Stimulated activated CD8-positive, alpha-beta memory T cell treated with anti-CD3 and anti-CD28 coated beads, Interleukin-4, amount 100 ng/mL, for 48 hours (primary cell): ENCODE results near the gene LTA.
A peak's percentile ranks its signal among the peaks of the same experiment; 100 is the strongest.

Experiments used
- DNase-seq: peaks from one replicate; pipeline ENCODE4 v3.0.0-alpha.2; 2020

LTA gene, protein sequence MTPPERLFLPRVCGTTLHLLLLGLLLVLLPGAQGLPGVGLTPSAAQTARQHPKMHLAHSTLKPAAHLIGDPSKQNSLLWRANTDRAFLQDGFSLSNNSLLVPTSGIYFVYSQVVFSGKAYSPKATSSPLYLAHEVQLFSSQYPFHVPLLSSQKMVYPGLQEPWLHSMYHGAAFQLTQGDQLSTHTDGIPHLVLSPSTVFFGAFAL

GRCh38 chr6:31572041-31572911, at the start of gene LTA:
Gene LTA (plus strand): TSS chr6:31572289. CDS start chr6:31572743, 454 bp downstream.
- DNase-seq: peak; percentile 88

DNA sequence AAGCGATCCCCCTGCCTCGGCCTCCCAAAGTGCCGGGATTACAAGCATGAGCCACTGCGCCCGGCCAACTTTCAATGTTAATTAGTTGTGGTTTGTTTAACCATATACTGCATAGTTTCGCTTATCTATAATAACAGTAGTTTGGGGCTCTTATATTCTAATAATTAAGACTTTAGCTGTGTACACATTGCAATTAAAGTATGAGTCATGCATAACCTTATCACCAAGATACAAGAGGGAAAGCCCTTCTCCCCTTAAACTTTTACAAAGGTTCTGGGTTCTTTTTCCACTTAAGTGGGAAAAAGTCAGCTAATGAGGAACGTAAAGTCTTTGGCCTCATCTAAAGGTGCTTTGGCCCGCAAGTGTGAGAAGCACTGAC, 46.5 kb upstream of the LTA start:
- peak; percentile 6 for DNase-seq

GRCh38 chr6:31525932-31526591, 46.0 kb upstream of the LTA start:
- peak; percentile 18 for DNase-seq

- no peak for DNase-seq
These were observed 43.7 kb upstream of the LTA start for GRCh38 chr6:31528307-31528777.

DNA sequence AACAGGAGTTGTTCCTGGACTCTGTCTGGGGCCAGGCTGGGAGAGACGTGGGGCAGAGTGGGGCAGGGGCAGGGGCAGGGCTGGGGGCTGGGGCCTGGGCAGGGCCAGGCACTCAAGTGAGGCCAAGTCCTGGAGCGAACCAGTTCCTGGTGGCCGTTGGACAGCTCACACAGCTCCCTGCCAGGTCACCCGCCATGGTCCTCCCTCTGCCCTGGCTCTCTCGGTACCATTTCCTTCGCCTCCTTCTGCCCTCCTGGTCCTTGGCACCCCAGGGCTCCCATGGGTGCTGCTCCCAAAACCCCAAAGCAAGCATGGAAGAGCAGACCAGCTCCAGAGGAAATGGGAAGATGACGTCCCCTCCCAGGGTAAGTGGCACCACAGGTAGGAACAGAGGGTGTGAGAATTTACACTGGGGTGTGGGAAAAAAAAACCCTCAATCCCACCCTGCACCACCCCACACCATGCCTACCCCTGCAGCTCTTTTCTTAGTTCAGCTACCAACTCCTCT, 43.2 kb upstream of the LTA start, which contains the start of gene MCCD1:
Gene MCCD1, plus strand, starts transcription at position 142 of the 508 bp plus-strand sequence. Its CDS starts 53 bp downstream, at position 195.
- DNase-seq: no peak

DNA sequence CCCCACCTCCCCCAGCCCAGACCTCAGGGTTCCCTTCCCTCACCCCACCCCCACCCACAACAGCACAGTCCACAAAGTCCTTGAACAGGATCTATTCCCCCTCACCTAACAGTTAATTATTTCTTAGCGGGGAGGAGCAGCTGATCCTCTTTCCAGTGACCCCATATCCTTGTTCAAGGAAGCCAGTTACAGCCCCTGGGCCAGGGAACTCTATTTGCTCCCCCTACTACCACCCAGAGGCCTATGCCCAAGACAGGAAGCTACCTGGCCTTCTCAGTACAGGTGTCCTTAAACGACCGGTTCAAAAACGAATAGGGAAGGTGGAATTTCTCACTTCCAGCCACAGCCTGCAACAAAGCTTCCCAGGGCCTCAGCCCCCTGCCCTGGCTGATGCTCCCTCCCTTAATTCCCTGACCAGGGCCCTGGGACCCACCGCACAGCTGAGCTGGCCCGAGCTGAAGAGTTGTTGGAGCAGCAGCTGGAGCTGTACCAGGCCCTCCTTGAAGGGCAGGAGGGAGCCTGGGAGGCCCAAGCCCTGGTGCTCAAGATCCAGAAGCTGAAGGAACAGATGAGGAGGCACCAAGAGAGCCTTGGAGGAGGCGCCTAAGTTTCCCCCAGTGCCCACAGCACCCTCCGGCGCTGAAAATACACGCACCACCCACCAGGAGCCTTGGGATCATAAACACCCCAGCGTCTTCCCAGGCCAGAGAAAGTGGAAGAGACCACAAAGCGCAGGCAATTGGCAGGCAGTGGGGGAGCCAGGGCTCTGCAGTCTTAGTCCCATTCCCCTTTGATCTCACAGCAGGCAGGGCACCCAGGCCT, 42.5 kb upstream of the LTA start:
- DNase-seq: no peak

- DNase-seq: no peak
These were observed 41.4 kb upstream of the LTA start for GRCh38 chr6:31530659-31531058.

GRCh38 chr6:31531162-31531561, 40.9 kb upstream of the LTA start:
- no peak for DNase-seq

- DNase-seq: no peak
These were observed 40.1 kb upstream of the LTA start for GRCh38 chr6:31531771-31532643.

DNA sequence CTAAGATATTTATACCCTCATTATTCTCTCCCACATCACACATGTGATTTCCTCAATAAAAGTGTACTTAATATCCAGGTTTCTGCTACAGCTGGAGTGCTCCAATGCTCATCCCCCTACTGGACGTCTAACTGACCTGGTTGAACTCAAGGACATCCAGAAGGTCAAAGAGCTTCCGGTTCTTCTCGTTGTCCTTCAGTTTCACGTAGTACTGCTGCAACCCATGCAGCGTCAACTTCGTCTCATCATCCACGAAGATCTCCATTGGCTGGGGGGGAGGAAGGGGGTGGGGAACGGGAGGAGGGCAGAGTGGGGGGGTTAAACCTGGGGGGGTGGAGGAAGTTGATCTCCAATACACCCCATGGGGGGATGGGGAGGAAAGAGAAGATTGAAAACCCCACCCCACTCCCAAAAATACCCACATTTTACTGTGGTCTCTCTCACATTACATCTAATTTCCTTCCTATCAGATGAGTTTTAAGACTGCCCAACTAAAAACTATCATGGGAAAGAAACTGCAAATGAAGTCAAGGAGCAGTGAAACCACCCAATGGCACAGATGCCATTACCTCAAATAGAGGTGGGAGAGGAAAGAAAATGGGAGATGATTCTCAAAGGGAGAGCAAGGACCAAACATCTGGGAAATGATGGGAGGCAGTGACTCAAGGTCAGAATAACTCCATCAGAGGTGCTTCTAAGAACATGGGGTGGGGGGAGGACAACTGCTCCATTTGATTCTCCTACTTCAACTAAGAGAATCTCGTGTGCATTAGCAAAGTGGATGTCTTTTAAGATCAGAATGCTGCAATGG, 39.2 kb upstream of the LTA start:
- no peak for DNase-seq

- DNase-seq: no peak
These were observed 38.6 kb upstream of the LTA start for GRCh38 chr6:31533455-31533841.

GRCh38 chr6:31534011-31534410, 38.1 kb upstream of the LTA start:
- DNase-seq: no peak

DNA sequence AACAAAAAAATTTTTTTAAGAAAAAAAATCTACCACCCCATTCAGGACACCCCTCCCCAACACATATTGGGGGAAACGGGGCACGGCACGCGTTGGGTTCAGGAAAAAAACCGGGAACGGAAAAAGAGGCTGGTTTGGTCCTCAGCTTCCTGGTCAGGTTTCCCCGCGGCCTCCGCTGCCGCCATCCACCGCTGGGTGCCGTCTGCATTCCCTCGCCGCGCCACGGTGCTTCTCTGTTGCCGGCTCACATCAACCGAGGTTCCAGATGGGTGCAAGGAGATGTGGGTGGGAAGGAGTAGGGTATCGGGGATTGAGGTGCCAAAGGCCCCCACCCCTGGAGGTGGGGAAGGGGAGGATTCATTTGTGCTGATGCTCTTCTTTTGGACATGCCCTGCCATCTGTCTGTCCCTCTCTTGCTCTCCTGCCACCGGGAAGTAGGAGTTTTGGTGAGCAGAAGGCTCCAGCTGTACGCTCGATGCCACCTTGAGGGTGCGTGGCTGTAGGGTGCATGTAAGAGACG, 37.5 kb upstream of the LTA start:
- DNase-seq: no peak

DNA sequence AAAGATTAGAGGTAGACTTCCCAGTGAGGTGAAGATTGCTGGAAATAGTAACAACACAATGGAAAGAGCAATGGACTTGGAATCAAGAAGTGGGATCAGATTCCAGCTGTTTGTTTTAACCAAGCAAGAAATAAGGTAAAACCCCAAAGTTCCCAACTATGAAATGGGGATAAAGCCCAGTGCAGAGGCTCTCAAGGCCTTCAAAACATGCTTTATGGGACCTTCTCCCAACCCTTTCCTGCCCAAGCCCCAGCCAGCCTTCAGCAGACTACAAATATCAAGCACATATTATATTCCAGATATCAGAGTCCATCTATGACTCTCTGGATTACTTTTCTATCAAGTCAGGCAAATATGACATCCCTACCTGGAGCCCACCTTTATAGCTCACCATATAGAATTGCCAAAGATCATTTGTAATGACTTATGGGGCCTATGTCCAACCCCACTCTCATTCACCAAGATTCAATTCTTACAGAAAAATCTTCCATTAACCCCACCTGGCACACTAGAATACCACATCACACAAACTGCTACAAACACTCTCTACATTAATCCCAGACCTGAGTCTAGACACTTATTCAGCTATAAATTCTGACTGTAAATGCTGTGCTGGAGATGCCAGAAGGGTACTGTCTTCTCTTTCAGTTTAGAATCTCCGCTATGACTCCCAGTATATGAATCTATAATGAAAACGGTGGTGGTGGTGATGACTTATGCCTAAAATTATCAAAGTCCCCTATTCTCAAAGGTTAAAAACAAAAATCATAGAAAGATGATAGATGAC, 36.4 kb upstream of the LTA start:
- DNase-seq: no peak

GRCh38 chr6:31538805-31539400, 33.2 kb upstream of the LTA start:
- DNase-seq: no peak

DNA sequence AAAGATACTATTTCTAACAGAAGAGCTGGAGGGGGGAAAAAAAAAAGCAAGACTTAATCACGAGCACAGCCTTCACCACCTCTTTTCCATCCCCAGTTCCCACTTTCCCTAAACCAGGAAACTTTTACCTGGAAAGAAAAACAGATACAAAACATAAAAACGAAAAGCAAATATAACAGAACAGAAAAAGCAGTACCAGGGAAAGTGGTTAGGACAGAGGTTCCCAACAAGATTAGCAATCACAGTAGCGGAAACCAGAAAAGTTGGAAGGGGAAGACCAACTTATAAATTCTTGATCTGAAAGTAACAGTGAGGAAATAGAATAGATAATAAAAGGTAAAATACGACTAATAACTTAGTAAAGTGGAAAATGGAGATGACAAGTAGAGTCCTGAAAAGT, 31.4 kb upstream of the LTA start:
- DNase-seq: no peak

DNA sequence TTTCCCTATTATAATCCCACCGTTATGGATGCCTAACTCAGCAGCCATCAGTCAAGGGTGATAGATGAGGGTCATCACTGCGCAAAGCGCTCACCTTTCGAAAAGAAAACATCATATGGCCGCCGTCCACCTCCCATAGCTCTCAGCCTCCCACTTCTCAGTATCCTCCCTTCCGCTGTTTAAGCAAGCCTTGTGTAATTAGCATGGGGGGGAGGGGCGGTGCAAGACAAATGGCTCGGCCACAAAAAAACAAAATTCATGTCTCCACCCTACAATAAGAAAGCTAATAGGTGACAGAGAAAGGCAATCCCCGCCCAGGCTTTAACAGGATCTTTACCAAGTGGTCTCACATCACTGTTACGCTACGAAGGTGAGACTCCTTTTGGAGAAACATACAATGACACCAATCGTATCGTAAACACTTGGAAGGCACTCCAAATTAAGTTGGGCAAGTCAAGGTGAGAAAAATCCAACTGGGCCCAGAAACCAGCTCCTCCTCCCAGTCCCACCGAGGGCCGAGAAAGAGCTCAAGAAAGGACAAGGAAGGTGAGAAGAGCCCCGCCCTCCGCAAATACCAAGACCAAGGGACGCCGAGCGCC, 30.9 kb upstream of the LTA start:
- peak; percentile 75 for DNase-seq

DNA sequence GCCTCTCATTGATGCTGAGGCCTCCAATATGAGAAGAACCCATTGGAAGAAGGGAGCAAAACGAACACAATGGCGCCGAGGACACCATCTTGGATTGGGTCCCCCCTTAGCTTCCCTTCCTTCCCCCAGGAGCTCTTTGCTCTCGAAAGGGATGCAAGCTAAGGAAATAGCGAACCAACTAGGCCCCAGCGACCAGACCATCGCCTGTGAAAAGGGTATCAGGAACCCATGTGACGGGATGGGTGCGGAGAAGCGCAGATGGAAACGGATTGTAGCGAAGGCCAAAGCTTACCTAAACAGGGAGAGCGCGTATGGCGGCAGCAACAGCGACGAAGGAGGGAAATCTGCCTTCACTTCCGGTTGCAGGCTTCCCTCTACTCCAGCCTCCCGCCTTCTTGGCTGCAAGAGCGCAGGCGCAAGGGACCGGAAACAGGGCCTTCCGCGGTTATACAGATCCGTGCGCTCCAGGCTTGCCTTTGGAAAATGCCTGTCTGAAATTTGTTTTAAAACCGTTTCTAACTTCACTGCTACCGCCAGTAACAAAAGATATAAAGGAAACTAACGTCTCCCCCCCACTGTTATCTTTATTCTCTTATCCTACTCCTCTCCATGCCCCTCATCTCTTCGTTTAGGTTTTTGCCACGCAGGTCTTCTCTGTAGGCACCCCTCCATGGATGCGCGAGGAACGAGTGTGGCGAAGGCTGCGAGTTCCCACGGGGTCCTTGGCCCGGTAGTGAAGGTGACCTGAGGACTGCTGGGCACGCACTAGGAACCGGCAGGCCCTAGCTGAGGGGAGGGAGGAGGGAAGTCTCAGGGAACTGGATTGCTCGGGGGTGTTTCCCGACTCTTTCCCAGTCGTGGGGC, 30.2 kb upstream of the LTA start, which contains the start of gene DDX39B:
Gene DDX39B, minus strand, starts transcription at position 346 of the 864 bp plus-strand sequence. CDS start 1,471 bp downstream, outside the sequence.
- peak; percentile 94 for DNase-seq
